Fibroblast of peridontal ligament (primary cell): ENCODE results near the gene TNS3.

Experiments used
- DNase-seq: peaks from one replicate; pipeline ENCODE4 v3.0.0-alpha.2; 2010; ENCODE audit errors: extremely low read depth

Gene TNS3

GRCh38 chr7:47581438-47581803, 490 bp downstream of the TNS3 start:
- no peak for DNase-seq

- peak; percentile 35 for DNase-seq
Observed at GRCh38 chr7:47580811-47581331, 1.0 kb downstream of the TNS3 start.

GRCh38 chr7:47580175-47580706, 1.7 kb downstream of the TNS3 start:
- no peak for DNase-seq

- DNase-seq = no peak
Observed at GRCh38 chr7:47579458-47579857, 2.5 kb downstream of the TNS3 start.

GRCh38 chr7:47578579-47579270, 3.2 kb downstream of the TNS3 start:
- peak; percentile 81 for DNase-seq

GRCh38 chr7:47577321-47577919, 4.5 kb downstream of the TNS3 start:
- DNase-seq = no peak

- DNase-seq = no peak
Observed at GRCh38 chr7:47576866-47577306, 5.0 kb downstream of the TNS3 start.

- peak; percentile 80 for DNase-seq
Observed at GRCh38 chr7:47576031-47576865, 5.7 kb downstream of the TNS3 start.

- no peak for DNase-seq
Observed at GRCh38 chr7:47574482-47575329, 7.2 kb downstream of the TNS3 start.

- DNase-seq = peak; percentile 98
Observed at GRCh38 chr7:47573758-47574481, 8.0 kb downstream of the TNS3 start.

GRCh38 chr7:47572939-47573757, 8.8 kb downstream of the TNS3 start:
- DNase-seq = no peak

GRCh38 chr7:47572094-47572445, 9.8 kb downstream of the TNS3 start:
- no peak for DNase-seq

- peak; percentile 73 for DNase-seq
Observed at GRCh38 chr7:47571331-47572093, 10.4 kb downstream of the TNS3 start.

GRCh38 chr7:47570649-47571050, 11.3 kb downstream of the TNS3 start:
- DNase-seq = peak; percentile 68

GRCh38 chr7:47568547-47568946, 13.4 kb downstream of the TNS3 start:
- no peak for DNase-seq

GRCh38 chr7:47568056-47568455, 13.9 kb downstream of the TNS3 start:
- no peak for DNase-seq

- DNase-seq = no peak
Observed at GRCh38 chr7:47565640-47566250, 16.2 kb downstream of the TNS3 start.

GRCh38 chr7:47563521-47563920, 18.4 kb downstream of the TNS3 start:
- DNase-seq = no peak
